Limb (tissue), 2 donors: Measurements from ENCODE around the gene C1orf174.
A peak's percentile ranks its signal among the peaks of the same experiment; 100 is the strongest.

ENCODE experiments used
- DNase-seq, 2 donors: peaks; one replicate each; pipeline ENCODE4 v3.0.0-alpha.2; 2016; ENCODE audit errors: extremely low spot score in 2 of 2

The C1orf174 gene

GRCh38 chr1:3871451-3871805 is 28.6 kb downstream of the C1orf174 start:
- DNase-seq = no peak

- DNase-seq = no peak
These were observed 30.2 kb downstream of the C1orf174 start for GRCh38 chr1:3869751-3870301.

GRCh38 chr1:3868464-3869006 is 31.5 kb downstream of the C1orf174 start:
- no peak for DNase-seq

GRCh38 chr1:3865606-3866160 is 34.4 kb downstream of the C1orf174 start:
- peak in 1 of 2 donors; percentile 3 for DNase-seq

GRCh38 chr1:3864884-3865283 is 35.2 kb downstream of the C1orf174 start:
- DNase-seq = no peak

- peak in 1 of 2 donors; percentile 34 for DNase-seq
These were observed 36.7 kb downstream of the C1orf174 start for GRCh38 chr1:3863231-3863935.

- DNase-seq = peak in 1 of 2 donors; percentile 42
These were observed 41.7 kb downstream of the C1orf174 start for GRCh38 chr1:3858231-3858981.

GRCh38 chr1:3857791-3858129 is 42.3 kb downstream of the C1orf174 start:
- no peak for DNase-seq

GRCh38 chr1:3856923-3857790 is 42.9 kb downstream of the C1orf174 start, which contains the start of the genes CEP104 and DFFB:
TSS of gene CEP104 (minus strand) at chr1:3857211. CDS start at chr1:3852407, 4,804 bp downstream.
TSS of gene DFFB (plus strand) at chr1:3857476. CDS start at chr1:3857604, 128 bp downstream.
- DNase-seq = peak; percentile 88 to 96

- DNase-seq = no peak
These were observed 47.2 kb downstream of the C1orf174 start for GRCh38 chr1:3852711-3853485.

GRCh38 chr1:3852091-3852490 is 48.0 kb downstream of the C1orf174 start:
- DNase-seq = no peak

- DNase-seq = no peak
These were observed 48.8 kb downstream of the C1orf174 start for GRCh38 chr1:3851292-3851691.

GRCh38 chr1:3850857-3851256 is 49.2 kb downstream of the C1orf174 start:
- no peak for DNase-seq

- no peak for DNase-seq
These were observed 53.0 kb downstream of the C1orf174 start for GRCh38 chr1:3847081-3847480.

GRCh38 chr1:3846541-3846940 is 53.5 kb downstream of the C1orf174 start:
- no peak for DNase-seq

GRCh38 chr1:3842912-3843311 is 57.2 kb downstream of the C1orf174 start:
- no peak for DNase-seq

GRCh38 chr1:3841491-3841890 is 58.6 kb downstream of the C1orf174 start:
- no peak for DNase-seq
